Sigmoid colon (tissue), 4 donors: Measurements from ENCODE around the gene PRLH.

Experiments
- EP300 ChIP-seq, 4 donors: sonication (generic); formaldehyde crosslinking; IDR thresholded peaks; one replicate each; pipeline ENCODE4 v1.6.1; 2017; ENCODE audit warnings: antibody characterized with exemption in 4 of 4
- POLR2A ChIP-seq, 2 donors: fragments of 450-650 bp; IDR thresholded peaks; one replicate each; pipeline ENCODE4 v1.6.1; 2016; ENCODE audit warnings: antibody characterized with exemption in 2 of 2, mild to moderate bottlenecking in 2 of 2, moderate library complexity in 2 of 2
- TF ChIP-seq, protein P1 (sequence below), 4 experiments: fragments of 450-650 bp in 3 of 4; fragments of 200-600 bp in 1 of 4; IDR thresholded peaks; one replicate each; pipeline ENCODE4 v1.5.1; 2016 to 2019; ENCODE audit warnings: antibody characterized with exemption in 4 of 4, mild to moderate bottlenecking in 3 of 4, moderate library complexity in 2 of 4

- TF ChIP-seq POLR2A (IDR thresholded peaks at IDR 0.05): no peak
- TF ChIP-seq, protein P1, sequence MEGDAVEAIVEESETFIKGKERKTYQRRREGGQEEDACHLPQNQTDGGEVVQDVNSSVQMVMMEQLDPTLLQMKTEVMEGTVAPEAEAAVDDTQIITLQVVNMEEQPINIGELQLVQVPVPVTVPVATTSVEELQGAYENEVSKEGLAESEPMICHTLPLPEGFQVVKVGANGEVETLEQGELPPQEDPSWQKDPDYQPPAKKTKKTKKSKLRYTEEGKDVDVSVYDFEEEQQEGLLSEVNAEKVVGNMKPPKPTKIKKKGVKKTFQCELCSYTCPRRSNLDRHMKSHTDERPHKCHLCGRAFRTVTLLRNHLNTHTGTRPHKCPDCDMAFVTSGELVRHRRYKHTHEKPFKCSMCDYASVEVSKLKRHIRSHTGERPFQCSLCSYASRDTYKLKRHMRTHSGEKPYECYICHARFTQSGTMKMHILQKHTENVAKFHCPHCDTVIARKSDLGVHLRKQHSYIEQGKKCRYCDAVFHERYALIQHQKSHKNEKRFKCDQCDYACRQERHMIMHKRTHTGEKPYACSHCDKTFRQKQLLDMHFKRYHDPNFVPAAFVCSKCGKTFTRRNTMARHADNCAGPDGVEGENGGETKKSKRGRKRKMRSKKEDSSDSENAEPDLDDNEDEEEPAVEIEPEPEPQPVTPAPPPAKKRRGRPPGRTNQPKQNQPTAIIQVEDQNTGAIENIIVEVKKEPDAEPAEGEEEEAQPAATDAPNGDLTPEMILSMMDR (IDR thresholded peaks at IDR 0.05): no peak
- no peak for TF ChIP-seq EP300 (IDR thresholded peaks at IDR 0.05)
Observed at GRCh38 chr2:237532160-237532559, 34.2 kb upstream of the PRLH start.
